K562 (cell line): ENCODE results near the gene MYLK4. TPM values are rescaled to one million over a fixed set of nuclear protein-coding genes. Genes with fewer than 3 reads are reported as not detected.

Experiments used
- CC2D1A ChIP-seq: fragments of 450-650 bp; IDR thresholded peaks from 2 replicates; pipeline ENCODE4 v1.6.1; 2017; ENCODE audit warnings: mild to moderate bottlenecking
- ESRRB ChIP-seq: fragments of 250-450 bp; sonication (Bioruptor Pico); IDR thresholded peaks from 2 replicates; pipeline ENCODE4 v1.5.0; 2020; ENCODE audit warnings: mild to moderate bottlenecking, moderate library complexity, borderline replicate concordance
- ETV5 ChIP-seq: sonication (generic); formaldehyde crosslinking; IDR thresholded peaks from 2 replicates; pipeline ENCODE4 v1.4.0; 2020; ENCODE audit warnings: low read depth, mild to moderate bottlenecking, missing genetic modification reagents
- FOXA1 ChIP-seq: fragments of 450-650 bp; IDR thresholded peaks from 2 replicates; pipeline ENCODE4 v1.6.1; 2016; ENCODE audit warnings: mild to moderate bottlenecking, borderline replicate concordance
- HMGN3 ChIP-seq: IDR thresholded peaks from 2 replicates; pipeline ENCODE4 v1.6.1; 2011; ENCODE audit warnings: borderline replicate concordance, low read depth, mild to moderate bottlenecking, mixed read lengths, low read length; ENCODE audit not compliant: insufficient read length; ENCODE audit errors: extremely low read depth
- HNRNPLL ChIP-seq: fragments of 200-400 bp; formaldehyde crosslinking; IDR thresholded peaks from 2 replicates; pipeline ENCODE4 v1.6.1; 2017; ENCODE audit warnings: low read length, low read depth, mild to moderate bottlenecking; ENCODE audit not compliant: poor library complexity, severe bottlenecking
- MED1 ChIP-seq: sonication (generic); formaldehyde crosslinking; IDR thresholded peaks from 2 replicates; pipeline ENCODE4 v1.8.1; 2023; ENCODE audit warnings: missing genetic modification reagents, borderline replicate concordance
- PCBP1 ChIP-seq: fragments of 200-400 bp; formaldehyde crosslinking; IDR thresholded peaks from 2 replicates; pipeline ENCODE4 v1.6.1; 2018; ENCODE audit warnings: mild to moderate bottlenecking, low read depth, low read length; ENCODE audit not compliant: poor library complexity, severe bottlenecking
- POU5F1 ChIP-seq: fragments of 150-350 bp; IDR thresholded peaks from 2 replicates; pipeline ENCODE4 v1.6.1; 2014; ENCODE audit warnings: borderline replicate concordance, low read length, low read depth, mild to moderate bottlenecking; ENCODE audit not compliant: partially characterized antibody
- RCOR1 ChIP-seq, 2 experiments: IDR thresholded peaks; 2 replicates each; pipeline ENCODE4 v1.6.1; 2012; ENCODE audit warnings: low read depth in 2 of 2, low read length in 2 of 2, borderline replicate concordance in 1 of 2, improper control_type of control experiment in 1 of 2
- RFX5 ChIP-seq: IDR thresholded peaks from 2 replicates; pipeline ENCODE4 v1.6.1; 2011; ENCODE audit warnings: low read depth, mild to moderate bottlenecking, improper control_type of control experiment, low read length
- SIN3A ChIP-seq, 2 experiments: fragments of 150-350 bp in 1 of 2; IDR thresholded peaks; 2 replicates each; pipeline ENCODE4 v1.6.1; 2011 to 2016; ENCODE audit warnings: borderline replicate concordance in 2 of 2, low read depth in 2 of 2, low read length in 2 of 2, mild to moderate bottlenecking in 2 of 2, moderate library complexity in 2 of 2; ENCODE audit not compliant: control insufficient read depth in 1 of 2
- STAG1 ChIP-seq: sonication (generic); formaldehyde crosslinking; IDR thresholded peaks from 2 replicates; pipeline ENCODE4 v1.5.0; 2020; ENCODE audit warnings: missing genetic modification reagents, borderline replicate concordance
- TAF1 ChIP-seq: IDR thresholded peaks from 2 replicates; pipeline ENCODE4 v1.6.1; 2011; ENCODE audit warnings: mild to moderate bottlenecking, low read length, moderate library complexity; ENCODE audit not compliant: insufficient read depth, control insufficient read depth, severe bottlenecking; ENCODE audit errors: extremely low read depth
- TRIM28 ChIP-seq: fragments of 450-650 bp; IDR thresholded peaks from 2 replicates; pipeline ENCODE4 v1.6.1; 2017
- ZC3H8 ChIP-seq: fragments of 450-650 bp; IDR thresholded peaks from 2 replicates; pipeline ENCODE4 v1.6.1; 2017
- ZNF384 ChIP-seq: IDR thresholded peaks from 2 replicates; pipeline ENCODE4 v1.6.1; 2012; ENCODE audit warnings: low read depth, low read length, improper control_type of control experiment
- ZNF77 ChIP-seq: fragments of 250-450 bp; sonication (Bioruptor Pico); IDR thresholded peaks from 2 replicates; pipeline ENCODE4 v1.5.0; 2020
- polyA plus RNA-seq, 8 experiments: library from polyadenylated mRNA; depleted of rRNA in 4 of 8; stranded (reverse) in 5 of 8; unstranded in 3 of 8; fragments of >200 nt; fragmentation: Nextera tagmentation in 2 of 8; fragmentation: Illumina TruSeq in 1 of 8; extraction: Ambion mirVana in 2 of 8; extraction: Trizol in 1 of 8; gene quantifications; 2 replicates each; pipeline versions ENCODE4 v1.2.1 to v1.2.3, GENCODE V29; 2011 to 2014; ENCODE audit warnings: inconsistent platforms in 1 of 8, missing spikeins in 1 of 8
- total RNA-seq, 7 experiments: library from RNA; depleted of rRNA in 6 of 7; stranded (reverse); fragments of >200 nt in 6 of 7; fragmentation: Illumina TruSeq in 2 of 7; extraction: Trizol in 2 of 7; gene quantifications; 2 replicates each; pipeline versions ENCODE4 v1.2.1 to v1.2.3, GENCODE V29; 2011 to 2021; ENCODE audit warnings: low replicate concordance in 1 of 7
- TF ChIP-seq, protein P1 (sequence below): sonication (generic); formaldehyde crosslinking; IDR thresholded peaks from 2 replicates; pipeline ENCODE4 v1.8.1; 2023; ENCODE audit warnings: mild to moderate bottlenecking, missing genetic modification reagents
- TF ChIP-seq, protein P2 (sequence below): fragments of 200-800 bp; sonication (Bioruptor generic); IDR thresholded peaks from 2 replicates; pipeline ENCODE4 v1.6.1; 2017; ENCODE audit warnings: missing genetic modification characterization, missing compliant biosample characterization
- TF ChIP-seq, protein P3 (sequence below): fragments of 250-450 bp; sonication (Bioruptor Pico); IDR thresholded peaks from 2 replicates; pipeline ENCODE4 v1.8.0; 2022; ENCODE audit warnings: inconsistent platforms

Gene MYLK4
- total and polyA plus RNA-seq, 9 of the 15 experiments (the other 6 are each of a cell fraction or from before 2014, with no cell fraction given), result 0.01 to 0.15 (median 0.06) TPM

DNA sequence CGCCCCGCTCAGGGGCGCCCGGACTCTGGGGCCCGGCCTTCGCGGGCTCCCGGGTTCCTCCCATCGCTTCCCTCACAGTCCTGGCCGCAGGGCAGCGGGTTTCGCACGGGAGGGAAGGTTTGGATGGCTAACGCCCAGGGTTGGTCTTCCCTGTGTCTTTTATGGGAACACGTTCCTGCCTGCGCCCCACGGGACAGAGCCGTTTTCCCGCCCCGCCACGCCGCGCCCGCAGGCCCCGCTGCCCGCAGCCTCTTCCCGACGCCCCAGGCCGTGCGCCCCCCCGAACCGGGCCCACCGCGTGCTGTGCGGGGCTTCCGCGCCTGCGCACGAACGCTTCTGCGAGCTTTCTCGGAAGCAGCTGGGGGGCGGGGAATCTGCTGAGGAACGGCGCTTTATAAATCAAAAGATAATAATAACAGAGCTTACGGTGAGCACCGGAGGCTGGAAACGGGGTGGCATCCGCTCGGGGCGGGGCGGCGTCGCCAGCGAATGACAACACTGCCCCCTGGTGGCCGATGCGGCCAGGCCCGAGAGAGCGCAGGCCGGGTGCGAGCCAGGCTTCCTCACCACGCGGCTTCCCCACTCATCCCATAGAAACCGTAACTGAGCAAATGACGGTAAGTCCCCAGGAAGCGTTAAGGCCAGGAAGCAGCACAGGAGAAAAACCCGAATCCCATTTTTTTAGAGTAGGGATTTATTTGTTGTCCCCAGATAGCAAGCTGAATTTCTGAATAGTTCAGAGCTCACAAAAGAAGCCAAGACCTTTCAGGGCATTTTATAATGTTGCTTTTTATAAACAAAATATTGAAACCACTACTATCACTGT is 116.4 kb downstream of the MYLK4 start (continued):
- peak; percentile 82 for TF ChIP-seq PCBP1
- TF ChIP-seq ZNF77 (CRISPR knock-in tag), result no peak
- no peak for TF ChIP-seq SIN3A (IDR thresholded peaks at IDR 0.05; ENCODE audit: borderline replicate concordance in 2 of 2, control insufficient read depth in 1 of 2, low read depth in 2 of 2, low read length in 2 of 2)
- TF ChIP-seq HMGN3, result peak; percentile 64
- TF ChIP-seq ESRRB, result no peak
- TF ChIP-seq RCOR1 (IDR thresholded peaks at IDR 0.05; ENCODE audit: borderline replicate concordance in 1 of 2, low read depth in 2 of 2, low read length in 2 of 2), result 0 out of 4 replicates have a peak, but pooled peaks of 1 of the 2 experiments have one; percentile 45
- no peak for TF ChIP-seq MED1 (CRISPR knock-in tag)
- TF ChIP-seq RFX5, result no peak
- no peak for TF ChIP-seq FOXA1
- TF ChIP-seq, protein P1, sequence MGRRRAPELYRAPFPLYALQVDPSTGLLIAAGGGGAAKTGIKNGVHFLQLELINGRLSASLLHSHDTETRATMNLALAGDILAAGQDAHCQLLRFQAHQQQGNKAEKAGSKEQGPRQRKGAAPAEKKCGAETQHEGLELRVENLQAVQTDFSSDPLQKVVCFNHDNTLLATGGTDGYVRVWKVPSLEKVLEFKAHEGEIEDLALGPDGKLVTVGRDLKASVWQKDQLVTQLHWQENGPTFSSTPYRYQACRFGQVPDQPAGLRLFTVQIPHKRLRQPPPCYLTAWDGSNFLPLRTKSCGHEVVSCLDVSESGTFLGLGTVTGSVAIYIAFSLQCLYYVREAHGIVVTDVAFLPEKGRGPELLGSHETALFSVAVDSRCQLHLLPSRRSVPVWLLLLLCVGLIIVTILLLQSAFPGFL (CRISPR knock-in tag), result no peak
- TF ChIP-seq HNRNPLL, result peak; percentile 67
- TF ChIP-seq POU5F1, result no peak
- no peak for TF ChIP-seq ZC3H8
- TF ChIP-seq ETV5 (CRISPR knock-in tag), result peak; percentile 71
- TF ChIP-seq TRIM28, result no peak
- TF ChIP-seq, protein P2, sequence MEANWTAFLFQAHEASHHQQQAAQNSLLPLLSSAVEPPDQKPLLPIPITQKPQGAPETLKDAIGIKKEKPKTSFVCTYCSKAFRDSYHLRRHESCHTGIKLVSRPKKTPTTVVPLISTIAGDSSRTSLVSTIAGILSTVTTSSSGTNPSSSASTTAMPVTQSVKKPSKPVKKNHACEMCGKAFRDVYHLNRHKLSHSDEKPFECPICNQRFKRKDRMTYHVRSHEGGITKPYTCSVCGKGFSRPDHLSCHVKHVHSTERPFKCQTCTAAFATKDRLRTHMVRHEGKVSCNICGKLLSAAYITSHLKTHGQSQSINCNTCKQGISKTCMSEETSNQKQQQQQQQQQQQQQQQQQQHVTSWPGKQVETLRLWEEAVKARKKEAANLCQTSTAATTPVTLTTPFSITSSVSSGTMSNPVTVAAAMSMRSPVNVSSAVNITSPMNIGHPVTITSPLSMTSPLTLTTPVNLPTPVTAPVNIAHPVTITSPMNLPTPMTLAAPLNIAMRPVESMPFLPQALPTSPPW (CRISPR knock-in tag), result peak; percentile 69
- 0 out of 2 replicates have a peak, but pooled peaks have one; percentile 15 for TF ChIP-seq CC2D1A
- TF ChIP-seq, protein P3, sequence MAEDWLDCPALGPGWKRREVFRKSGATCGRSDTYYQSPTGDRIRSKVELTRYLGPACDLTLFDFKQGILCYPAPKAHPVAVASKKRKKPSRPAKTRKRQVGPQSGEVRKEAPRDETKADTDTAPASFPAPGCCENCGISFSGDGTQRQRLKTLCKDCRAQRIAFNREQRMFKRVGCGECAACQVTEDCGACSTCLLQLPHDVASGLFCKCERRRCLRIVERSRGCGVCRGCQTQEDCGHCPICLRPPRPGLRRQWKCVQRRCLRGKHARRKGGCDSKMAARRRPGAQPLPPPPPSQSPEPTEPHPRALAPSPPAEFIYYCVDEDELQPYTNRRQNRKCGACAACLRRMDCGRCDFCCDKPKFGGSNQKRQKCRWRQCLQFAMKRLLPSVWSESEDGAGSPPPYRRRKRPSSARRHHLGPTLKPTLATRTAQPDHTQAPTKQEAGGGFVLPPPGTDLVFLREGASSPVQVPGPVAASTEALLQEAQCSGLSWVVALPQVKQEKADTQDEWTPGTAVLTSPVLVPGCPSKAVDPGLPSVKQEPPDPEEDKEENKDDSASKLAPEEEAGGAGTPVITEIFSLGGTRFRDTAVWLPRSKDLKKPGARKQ (CRISPR knock-in tag), result 0 out of 2 replicates have a peak, but pooled peaks have one; percentile 62
- no peak for TF ChIP-seq ZNF384
- peak; percentile 92 for TF ChIP-seq STAG1
- no peak for TF ChIP-seq TAF1
